Embryonic facial prominence (tissue), 1 donor: ENCODE measurements around the gene CEP350.
"Not testable (repeated sequence)": the region's sequence is repeated elsewhere in the genome, so short reads cannot be mapped to it uniquely, and the experiment has no call there.

Experiments used
- DNase-seq: peaks from one replicate; pipeline ENCODE4 v3.0.0-alpha.2; 2016; ENCODE audit errors: extremely low spot score

Gene CEP350

GRCh38 chr1:179990847-179991246 lies 36.2 kb downstream of the CEP350 start:
- no peak for DNase-seq

- no peak for DNase-seq
Observed at GRCh38 chr1:179995576-179995975, 41.0 kb downstream of the CEP350 start.

- DNase-seq, result no peak
Observed at GRCh38 chr1:179996099-179996498, 41.5 kb downstream of the CEP350 start.

GRCh38 chr1:180000575-180000974 lies 46.0 kb downstream of the CEP350 start:
- no peak for DNase-seq

- DNase-seq, result no peak
Observed at GRCh38 chr1:180002437-180002836, 47.8 kb downstream of the CEP350 start.

GRCh38 chr1:180003026-180003695 lies 48.6 kb downstream of the CEP350 start:
- no peak for DNase-seq

- not testable (repeated sequence) for DNase-seq
Observed at GRCh38 chr1:180006762-180007161, 52.2 kb downstream of the CEP350 start.

- no peak for DNase-seq
Observed at GRCh38 chr1:180020017-180020416, 65.4 kb downstream of the CEP350 start.

- no peak for DNase-seq
Observed at GRCh38 chr1:180026556-180026955, 71.9 kb downstream of the CEP350 start.

- DNase-seq, result no peak
Observed at GRCh38 chr1:180027949-180028445, 73.4 kb downstream of the CEP350 start.

GRCh38 chr1:180028864-180029263 lies 74.3 kb downstream of the CEP350 start:
- no peak for DNase-seq

- DNase-seq, result no peak
Observed at GRCh38 chr1:180029524-180030135, 75.0 kb downstream of the CEP350 start.

GRCh38 chr1:180031664-180032063 lies 77.1 kb downstream of the CEP350 start:
- DNase-seq, result no peak

GRCh38 chr1:180033390-180033789 lies 78.8 kb downstream of the CEP350 start:
- DNase-seq, result no peak

GRCh38 chr1:180040034-180040433 lies 85.4 kb downstream of the CEP350 start:
- DNase-seq, result no peak

- DNase-seq, result no peak
Observed at GRCh38 chr1:180041582-180041981, 87.0 kb downstream of the CEP350 start.

GRCh38 chr1:180042988-180043622 lies 88.5 kb downstream of the CEP350 start:
- DNase-seq, result no peak

GRCh38 chr1:180043785-180044184 lies 89.2 kb downstream of the CEP350 start:
- no peak for DNase-seq

- DNase-seq, result no peak
Observed at GRCh38 chr1:180046674-180047073, 92.1 kb downstream of the CEP350 start.

- DNase-seq, result no peak
Observed at GRCh38 chr1:180053594-180054567, 99.3 kb downstream of the CEP350 start.

GRCh38 chr1:180057883-180058396 lies 103.3 kb downstream of the CEP350 start:
- DNase-seq, result no peak

GRCh38 chr1:180061019-180061418 lies 106.4 kb downstream of the CEP350 start:
- DNase-seq, result no peak
